Measurements from ENCODE around the gene SND1.

Gene SND1

DNA sequence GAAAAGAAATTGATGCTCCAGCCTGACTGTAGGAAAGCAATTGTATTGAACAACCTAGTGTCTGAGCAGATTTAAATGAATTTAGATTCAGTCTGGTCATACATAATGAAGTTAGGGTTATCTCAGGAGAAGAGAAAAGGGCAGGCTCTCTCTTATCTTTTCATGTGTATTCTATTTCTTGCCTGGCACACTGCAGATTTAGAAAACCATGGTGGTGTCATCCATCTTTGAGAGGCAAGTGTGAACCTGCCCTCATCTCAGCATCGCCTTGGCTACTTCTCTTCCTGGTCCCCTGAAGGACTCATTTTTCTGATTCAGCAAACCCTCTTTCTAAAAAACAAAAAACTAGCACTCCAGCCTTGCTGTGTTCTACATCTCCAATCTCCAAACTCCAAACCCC, 241.6 kb downstream of the SND1 start:
- H3K4me3 ChIP-seq (ENCODE audit: low read depth, low read length), result no peak overlapping the region
- no peak overlapping the region for H3K27ac ChIP-seq (ENCODE audit: extremely low read depth, low read depth, low read length)
- H3K36me3 ChIP-seq (ENCODE audit: control insufficient read depth in 2 of 2, insufficient read depth in 1 of 2, low read length in 2 of 2), result peaks cover 0 to 24% of the 10 kb centered on the region in 2 experiments; a peak in 1 of 3 replicates
- no peaks in the 10 kb centered on the region for H3K9me3 ChIP-seq (ENCODE audit: control insufficient read depth, insufficient read depth, low read depth, low read length)
- CTCF ChIA-PET, result interaction anchor here (0.9 kb wide), 1 partner anchor 10 kb away, joined by 3 read pairs; no protein-coding TSS in a partner anchor
- POLR2A ChIA-PET, result no interaction called here
- TF ChIP-seq ZBTB8A (tag by site-specific recombination; IDR thresholded peaks at IDR 0.05) (no peak), ZNF473 (tag by site-specific recombination; IDR thresholded peaks at IDR 0.05) (no peak), ZNF16 (tag by site-specific recombination; IDR thresholded peaks at IDR 0.05; ENCODE audit: low read depth) (no peak), ZNF416 (tag by site-specific recombination; IDR thresholded peaks at IDR 0.05) (no peak), ZBTB17 (tag by site-specific recombination; IDR thresholded peaks at IDR 0.05) (no peak), ZNF23 (tag by site-specific recombination; IDR thresholded peaks at IDR 0.05; ENCODE audit: borderline replicate concordance) (no peak), GLI4 (tag by site-specific recombination; IDR thresholded peaks at IDR 0.05) (no peak), ZNF561 (tag by site-specific recombination; IDR thresholded peaks at IDR 0.05; ENCODE audit: borderline replicate concordance) (no peak), WT1 (tag by site-specific recombination; IDR thresholded peaks at IDR 0.05) (no peak), ZNF404 (tag by site-specific recombination; IDR thresholded peaks at IDR 0.05) (no peak)
- TF ChIP-seq, protein P1, sequence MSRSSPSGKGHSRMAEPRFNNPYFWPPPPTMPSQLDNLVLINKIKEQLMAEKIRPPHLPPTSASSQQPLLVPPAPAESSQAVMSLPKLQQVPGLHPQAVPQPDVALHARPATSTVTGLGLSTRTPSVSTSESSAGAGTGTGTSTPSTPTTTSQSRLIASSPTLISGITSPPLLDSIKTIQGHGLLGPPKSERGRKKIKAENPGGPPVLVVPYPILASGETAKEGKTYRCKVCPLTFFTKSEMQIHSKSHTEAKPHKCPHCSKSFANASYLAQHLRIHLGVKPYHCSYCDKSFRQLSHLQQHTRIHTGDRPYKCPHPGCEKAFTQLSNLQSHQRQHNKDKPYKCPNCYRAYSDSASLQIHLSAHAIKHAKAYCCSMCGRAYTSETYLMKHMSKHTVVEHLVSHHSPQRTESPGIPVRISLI (tag by site-specific recombination; IDR thresholded peaks at IDR 0.05), result no peak
- TF ChIP-seq, protein P2, sequence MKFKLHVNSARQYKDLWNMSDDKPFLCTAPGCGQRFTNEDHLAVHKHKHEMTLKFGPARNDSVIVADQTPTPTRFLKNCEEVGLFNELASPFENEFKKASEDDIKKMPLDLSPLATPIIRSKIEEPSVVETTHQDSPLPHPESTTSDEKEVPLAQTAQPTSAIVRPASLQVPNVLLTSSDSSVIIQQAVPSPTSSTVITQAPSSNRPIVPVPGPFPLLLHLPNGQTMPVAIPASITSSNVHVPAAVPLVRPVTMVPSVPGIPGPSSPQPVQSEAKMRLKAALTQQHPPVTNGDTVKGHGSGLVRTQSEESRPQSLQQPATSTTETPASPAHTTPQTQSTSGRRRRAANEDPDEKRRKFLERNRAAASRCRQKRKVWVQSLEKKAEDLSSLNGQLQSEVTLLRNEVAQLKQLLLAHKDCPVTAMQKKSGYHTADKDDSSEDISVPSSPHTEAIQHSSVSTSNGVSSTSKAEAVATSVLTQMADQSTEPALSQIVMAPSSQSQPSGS (tag by site-specific recombination; IDR thresholded peaks at IDR 0.05; ENCODE audit: low read depth), result no peak
- TF ChIP-seq, protein P3, sequence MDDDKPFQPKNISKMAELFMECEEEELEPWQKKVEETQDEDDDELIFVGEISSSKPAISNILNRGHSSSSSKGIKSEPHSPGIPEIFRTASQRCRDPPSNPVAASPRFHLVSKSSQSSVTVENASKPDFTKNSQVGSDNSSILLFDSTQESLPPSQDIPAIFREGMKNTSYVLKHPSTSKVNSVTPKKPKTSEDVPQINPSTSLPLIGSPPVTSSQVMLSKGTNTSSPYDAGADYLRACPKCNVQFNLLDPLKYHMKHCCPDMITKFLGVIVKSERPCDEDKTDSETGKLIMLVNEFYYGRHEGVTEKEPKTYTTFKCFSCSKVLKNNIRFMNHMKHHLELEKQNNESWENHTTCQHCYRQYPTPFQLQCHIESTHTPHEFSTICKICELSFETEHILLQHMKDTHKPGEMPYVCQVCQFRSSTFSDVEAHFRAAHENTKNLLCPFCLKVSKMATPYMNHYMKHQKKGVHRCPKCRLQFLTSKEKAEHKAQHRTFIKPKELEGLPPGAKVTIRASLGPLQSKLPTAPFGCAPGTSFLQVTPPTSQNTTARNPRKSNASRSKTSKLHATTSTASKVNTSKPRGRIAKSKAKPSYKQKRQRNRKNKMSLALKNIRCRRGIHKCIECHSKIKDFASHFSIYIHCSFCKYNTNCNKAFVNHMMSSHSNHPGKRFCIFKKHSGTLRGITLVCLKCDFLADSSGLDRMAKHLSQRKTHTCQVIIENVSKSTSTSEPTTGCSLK (tag by site-specific recombination; IDR thresholded peaks at IDR 0.05), result no peak
- TF ChIP-seq, protein P4, sequence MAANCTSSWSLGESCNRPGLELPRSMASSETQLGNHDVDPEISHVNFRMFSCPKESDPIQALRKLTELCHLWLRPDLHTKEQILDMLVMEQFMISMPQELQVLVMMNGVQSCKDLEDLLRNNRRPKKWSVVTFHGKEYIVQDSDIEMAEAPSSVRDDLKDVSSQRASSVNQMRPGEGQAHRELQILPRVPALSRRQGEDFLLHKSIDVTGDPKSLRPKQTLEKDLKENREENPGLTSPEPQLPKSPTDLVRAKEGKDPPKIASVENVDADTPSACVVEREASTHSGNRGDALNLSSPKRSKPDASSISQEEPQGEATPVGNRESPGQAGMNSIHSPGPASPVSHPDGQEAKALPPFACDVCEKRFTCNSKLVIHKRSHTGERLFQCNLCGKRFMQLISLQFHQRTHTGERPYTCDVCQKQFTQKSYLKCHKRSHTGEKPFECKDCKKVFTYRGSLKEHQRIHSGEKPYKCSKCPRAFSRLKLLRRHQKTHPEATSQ (tag by site-specific recombination; IDR thresholded peaks at IDR 0.05), result no peak
- TF ChIP-seq, protein P5, sequence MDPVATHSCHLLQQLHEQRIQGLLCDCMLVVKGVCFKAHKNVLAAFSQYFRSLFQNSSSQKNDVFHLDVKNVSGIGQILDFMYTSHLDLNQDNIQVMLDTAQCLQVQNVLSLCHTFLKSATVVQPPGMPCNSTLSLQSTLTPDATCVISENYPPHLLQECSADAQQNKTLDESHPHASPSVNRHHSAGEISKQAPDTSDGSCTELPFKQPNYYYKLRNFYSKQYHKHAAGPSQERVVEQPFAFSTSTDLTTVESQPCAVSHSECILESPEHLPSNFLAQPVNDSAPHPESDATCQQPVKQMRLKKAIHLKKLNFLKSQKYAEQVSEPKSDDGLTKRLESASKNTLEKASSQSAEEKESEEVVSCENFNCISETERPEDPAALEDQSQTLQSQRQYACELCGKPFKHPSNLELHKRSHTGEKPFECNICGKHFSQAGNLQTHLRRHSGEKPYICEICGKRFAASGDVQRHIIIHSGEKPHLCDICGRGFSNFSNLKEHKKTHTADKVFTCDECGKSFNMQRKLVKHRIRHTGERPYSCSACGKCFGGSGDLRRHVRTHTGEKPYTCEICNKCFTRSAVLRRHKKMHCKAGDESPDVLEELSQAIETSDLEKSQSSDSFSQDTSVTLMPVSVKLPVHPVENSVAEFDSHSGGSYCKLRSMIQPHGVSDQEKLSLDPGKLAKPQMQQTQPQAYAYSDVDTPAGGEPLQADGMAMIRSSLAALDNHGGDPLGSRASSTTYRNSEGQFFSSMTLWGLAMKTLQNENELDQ (tag by site-specific recombination; IDR thresholded peaks at IDR 0.05; ENCODE audit: low read depth), result no peak
- TF ChIP-seq, protein P6, sequence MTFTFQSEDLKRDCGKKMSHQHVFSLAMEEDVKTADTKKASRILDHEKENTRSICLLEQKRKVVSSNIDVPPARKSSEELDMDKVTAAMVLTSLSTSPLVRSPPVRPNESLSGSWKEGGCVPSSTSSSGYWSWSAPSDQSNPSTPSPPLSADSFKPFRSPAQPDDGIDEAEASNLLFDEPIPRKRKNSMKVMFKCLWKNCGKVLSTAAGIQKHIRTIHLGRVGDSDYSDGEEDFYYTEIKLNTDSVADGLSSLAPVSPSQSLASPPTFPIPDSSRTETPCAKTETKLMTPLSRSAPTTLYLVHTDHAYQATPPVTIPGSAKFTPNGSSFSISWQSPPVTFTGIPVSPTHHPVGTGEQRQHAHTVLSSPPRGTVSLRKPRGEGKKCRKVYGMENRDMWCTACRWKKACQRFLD (tag by site-specific recombination; IDR thresholded peaks at IDR 0.05), result no peak
- no peaks in the 10 kb centered on the region for H3K4me1 ChIP-seq (ENCODE audit: control insufficient read depth, insufficient read depth, low read length)
